ENCODE data around the gene SORCS1. TPM values are rescaled to one million over a fixed set of nuclear protein-coding genes. Genes with fewer than 3 reads are reported as not detected.

The SORCS1 gene
- total and polyA plus RNA-seq, 2 experiments from 2014 or later: 2.9 to 8.9 TPM

GRCh38 chr10:107056182-107056581 lies 108.3 kb downstream of the SORCS1 start:
- no peak overlapping the region for H3K4me3 Mint-ChIP-seq
- TF ChIP-seq REST (IDR thresholded peaks at IDR 0.05; ENCODE audit: unreplicated experiment) (no peak), EZH2 (IDR thresholded peaks at IDR 0.05; ENCODE audit: low read depth, unreplicated experiment) (no peak), CREB1 (CRISPR knock-in tag; IDR thresholded peaks at IDR 0.05; ENCODE audit: low read depth) (no peak), ZNF114 (CRISPR knock-in tag; IDR thresholded peaks at IDR 0.05) (no peak), EZH2phosphoT487 (IDR thresholded peaks at IDR 0.05; ENCODE audit: unreplicated experiment) (no peak), STAT1 (IDR thresholded peaks at IDR 0.05; ENCODE audit: unreplicated experiment) (no peak), POLR2AphosphoS5 (IDR thresholded peaks at IDR 0.05; ENCODE audit: low read depth) (no peak), CTCF (conservative IDR thresholded peaks at IDR 0.05; ENCODE audit: low read depth in 2 of 2) (no peak), ZNF462 (CRISPR knock-in tag; IDR thresholded peaks at IDR 0.05) (no peak), NANOG (IDR thresholded peaks at IDR 0.05; ENCODE audit: borderline replicate concordance) (no peak), JUNB (IDR thresholded peaks at IDR 0.05; ENCODE audit: unreplicated experiment) (no peak), ZNF331 (CRISPR knock-in tag; IDR thresholded peaks at IDR 0.05; ENCODE audit: low read depth) (no peak), ETS1 (IDR thresholded peaks at IDR 0.05) (no peak)
- Histone ChIP-seq H3K36me3 (ENCODE audit: insufficient read depth) (no peaks in the 10 kb centered on the region), H3K27me3 (ENCODE audit: insufficient read depth) (no peaks in the 10 kb centered on the region), H3K79me2 (replicated peaks; ENCODE audit: insufficient read depth) (no peaks in the 10 kb centered on the region), H3K4me2 (no peak overlapping the region), H3K4me3 (no peak overlapping the region), H3K4me1 (ENCODE audit: insufficient read depth) (peaks cover 12% of the 10 kb centered on the region), H3K9me2 (ENCODE audit: insufficient read depth) (no peaks in the 10 kb centered on the region), H4K20me1 (replicated peaks; ENCODE audit: insufficient read depth) (no peaks in the 10 kb centered on the region), H2AFZ (no peak overlapping the region), H3F3A (replicated peaks; ENCODE audit: low read depth) (no peaks in the 10 kb centered on the region), H3K27ac (ENCODE audit: low read depth) (no peak overlapping the region)
- peaks cover 28% of the 10 kb centered on the region; the same call in 2 of the 3 replicates for H3K4me1 Mint-ChIP-seq
- no peaks in the 10 kb centered on the region; the same call in 2 of the 3 replicates for H3K9me3 Mint-ChIP-seq
- H3K27ac Mint-ChIP-seq: no peak overlapping the region
- ATAC-seq (no peak), DNase-seq (ENCODE audit: low spot score) (no peak)
- no peaks in the 10 kb centered on the region for H3K36me3 Mint-ChIP-seq (ENCODE audit: low read depth)
- H3K27me3 Mint-ChIP-seq (ENCODE audit: insufficient read depth, low read depth, poor library complexity): no peaks in the 10 kb centered on the region

Data from GM23338 (cell line).